ENCODE data around the gene CPT1B. TPM values are rescaled to one million over a fixed set of nuclear protein-coding genes. Genes with fewer than 3 reads are reported as not detected.

CPT1B gene
- total and polyA plus RNA-seq, 2 of the 8 experiments (the other 6 are each of a cell fraction or from before 2014, with no cell fraction given), result 34.2 to 36.2 TPM

DNA sequence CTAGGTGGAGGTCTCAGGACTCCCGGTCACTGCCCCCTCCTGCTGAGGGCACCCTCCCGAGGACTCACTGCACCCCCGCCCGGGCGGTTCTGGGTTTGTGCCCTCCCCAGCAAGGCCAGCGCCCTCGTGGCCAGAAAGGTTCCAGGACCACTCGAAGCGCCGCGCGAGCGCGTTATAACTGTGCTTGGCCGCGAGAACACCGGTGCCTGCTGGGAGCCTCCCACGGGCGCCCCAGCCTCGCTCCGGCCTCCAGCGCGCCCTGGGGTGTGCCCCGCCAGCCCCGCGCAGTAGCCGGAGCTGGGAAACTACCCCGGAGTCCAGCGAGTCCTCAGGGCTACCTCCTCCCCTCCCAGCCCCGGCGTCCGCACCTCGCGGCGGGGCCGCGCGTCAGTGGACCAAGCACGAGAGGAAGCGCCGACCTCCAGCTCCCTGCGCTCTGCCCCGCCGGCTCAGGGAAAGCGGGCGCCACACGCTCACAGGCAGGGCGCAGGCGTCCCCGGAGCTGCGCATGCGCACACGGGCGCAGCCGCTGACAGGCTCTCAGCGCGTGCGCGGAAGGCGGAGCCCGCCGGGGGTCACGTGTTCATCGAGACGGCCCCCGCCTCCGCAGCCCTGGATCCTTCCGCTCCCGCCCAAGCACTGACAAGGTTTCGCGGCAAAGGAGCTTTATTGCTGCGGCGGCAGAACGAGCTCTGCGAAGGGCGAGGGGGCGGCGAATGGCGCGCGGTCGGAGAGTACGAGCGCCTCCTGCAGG, 52.9 kb downstream of the CPT1B start, which contains the start of gene SCO2 (continued):
- peak; percentile 40 for TF ChIP-seq KDM4A (IDR thresholded peaks at IDR 0.05; ENCODE audit: low read depth, low read length, severe bottlenecking)
- TF ChIP-seq EGR1 (IDR thresholded peaks at IDR 0.05; ENCODE audit: borderline replicate concordance, low read depth, low read length), result peak; percentile 76; the same call in 1 of the 2 replicates
- TF ChIP-seq ATF2 (IDR thresholded peaks at IDR 0.05; ENCODE audit: low read length), result 0 out of 2 replicates have a peak, but pooled peaks have one; percentile 23
